Fibroblast of lung (primary cell): ENCODE results near the gene ECHDC1. TPM values are rescaled to one million over a fixed set of nuclear protein-coding genes. Genes with fewer than 3 reads are reported as not detected.
"Not testable (repeated sequence)": the region's sequence is repeated elsewhere in the genome, so short reads cannot be mapped to it uniquely, and the experiment has no call there.

Source experiments
- DNase-seq, 2 donors: peaks; one replicate each; pipeline versions ENCODE4 v3.0.0 to v3.0.0-alpha.2; 2010; ENCODE audit warnings: low read depth in 2 of 2
- H2AFZ ChIP-seq: 2 replicates; pipeline ENCODE4 v1.5.1; 2012; ENCODE audit warnings: low read length, control low read depth, inconsistent platforms
- H3K27ac ChIP-seq: 2 replicates; pipeline ENCODE4 v1.5.1; 2011; ENCODE audit warnings: low read length, control low read depth; ENCODE audit not compliant: insufficient read depth
- H3K27me3 ChIP-seq: 2 replicates; pipeline ENCODE4 v1.5.1; 2011; ENCODE audit warnings: mild to moderate bottlenecking, low read length; ENCODE audit not compliant: control insufficient read depth, insufficient read depth
- H3K36me3 ChIP-seq: 2 replicates; pipeline ENCODE4 v1.5.1; 2011; ENCODE audit warnings: low read length; ENCODE audit not compliant: control insufficient read depth, insufficient read depth
- H3K4me1 ChIP-seq: 2 replicates; pipeline ENCODE4 v1.5.1; 2011; ENCODE audit warnings: low read length; ENCODE audit not compliant: control insufficient read depth, insufficient read depth; ENCODE audit errors: extremely low read depth
- H3K4me2 ChIP-seq: 2 replicates; pipeline ENCODE4 v1.5.1; 2011; ENCODE audit warnings: low read length, control low read depth; ENCODE audit not compliant: insufficient read depth; ENCODE audit errors: extremely low read depth
- H3K4me3 ChIP-seq, 4 experiments: fragments of 200-600 bp in 1 of 4; sonication (generic) in 1 of 4; replicated peaks in 1 of 4; 2 replicates each; pipeline ENCODE4 v1.5.1; 2011 to 2016; ENCODE audit warnings: low read length in 4 of 4, low read depth in 3 of 4, mild to moderate bottlenecking in 3 of 4, control low read depth in 2 of 4, inconsistent platforms in 1 of 4, mixed read lengths in 1 of 4; ENCODE audit not compliant: insufficient read depth in 1 of 4; ENCODE audit errors: control extremely low read depth in 1 of 4
- H3K79me2 ChIP-seq: 2 replicates; pipeline ENCODE4 v1.5.1; 2012; ENCODE audit warnings: mild to moderate bottlenecking, low read length, inconsistent platforms; ENCODE audit not compliant: control insufficient read depth, insufficient read depth
- H3K9ac ChIP-seq: 2 replicates; pipeline ENCODE4 v1.5.1; 2011; ENCODE audit warnings: mild to moderate bottlenecking, low read length, control low read depth; ENCODE audit not compliant: insufficient read depth
- H3K9me3 ChIP-seq: 2 replicates; pipeline ENCODE4 v1.5.1; 2012; ENCODE audit warnings: low read depth, low read length; ENCODE audit not compliant: control insufficient read depth, insufficient read depth
- H4K20me1 ChIP-seq: 2 replicates; pipeline ENCODE4 v1.5.1; 2011; ENCODE audit warnings: low read length; ENCODE audit not compliant: control insufficient read depth, insufficient read depth; ENCODE audit errors: extremely low read depth
- EZH2 ChIP-seq: IDR thresholded peaks from 2 replicates; pipeline ENCODE4 v1.5.1; 2012; ENCODE audit warnings: low read length, control low read depth, mild to moderate bottlenecking; ENCODE audit errors: missing control alignments
- polyA plus RNA-seq, 2 donors: library from polyadenylated mRNA; depleted of rRNA in 1 of 2; stranded (reverse) in 1 of 2; unstranded in 1 of 2; fragments of >200 nt; gene quantifications; 2 replicates each; pipeline ENCODE4 v1.2.1, GENCODE V29; 2011 to 2012; ENCODE audit warnings: missing spikeins in 1 of 2
- total RNA-seq: library from RNA; depleted of rRNA; stranded (reverse); fragments of >200 nt; gene quantifications from 2 replicates; pipeline ENCODE4 v1.2.1, GENCODE V29; 2014
- TF ChIP-seq, protein P1 (sequence below), 2 donors: IDR thresholded peaks in 1 of 2; conservative IDR thresholded peaks in 1 of 2; 1 replicate in 1 of 2; 2 replicates in 1 of 2; pipeline ENCODE4 v1.5.1; 2011 to 2012; ENCODE audit warnings: low read length in 2 of 2, control low read depth in 1 of 2, inconsistent platforms in 1 of 2, low read depth in 1 of 2, mild to moderate bottlenecking in 1 of 2

Gene ECHDC1
- total and polyA plus RNA-seq, 2 donors (not counting 1 experiment from before 2014, with no cell fraction given) = 51.7 to 64.4 TPM

DNA sequence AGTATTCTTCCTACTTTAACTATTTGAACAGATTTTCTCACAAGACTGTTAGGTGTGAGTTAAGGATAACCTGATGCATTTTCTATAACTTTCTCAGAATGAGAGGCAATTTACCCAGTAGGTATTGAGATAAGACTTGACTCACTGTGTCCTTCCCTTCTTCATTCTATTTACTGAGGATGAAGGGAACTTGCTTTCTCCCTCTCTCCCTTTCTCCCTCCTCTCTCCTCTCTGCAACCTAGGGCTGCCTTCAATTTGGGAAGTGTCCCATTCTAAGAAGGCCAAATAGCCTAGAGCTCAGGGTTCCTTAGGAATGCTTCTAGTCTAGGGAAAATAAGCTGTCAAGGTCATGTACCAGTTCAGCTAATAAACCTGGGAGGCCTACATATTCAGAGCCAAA, 3.2 kb downstream of the ECHDC1 start:
- no peaks in the 10 kb centered on the region for H3K36me3 ChIP-seq
- no peak overlapping the region for H2AFZ ChIP-seq
- H3K4me2 ChIP-seq = no peak overlapping the region
- H3K9me3 ChIP-seq = no peaks in the 10 kb centered on the region
- H3K27ac ChIP-seq = no peak overlapping the region
- no peaks in the 10 kb centered on the region for H4K20me1 ChIP-seq
- no peak overlapping the region for H3K9ac ChIP-seq
- no peak overlapping the region for H3K4me3 ChIP-seq
- no peak for TF ChIP-seq EZH2
- TF ChIP-seq, protein P1, sequence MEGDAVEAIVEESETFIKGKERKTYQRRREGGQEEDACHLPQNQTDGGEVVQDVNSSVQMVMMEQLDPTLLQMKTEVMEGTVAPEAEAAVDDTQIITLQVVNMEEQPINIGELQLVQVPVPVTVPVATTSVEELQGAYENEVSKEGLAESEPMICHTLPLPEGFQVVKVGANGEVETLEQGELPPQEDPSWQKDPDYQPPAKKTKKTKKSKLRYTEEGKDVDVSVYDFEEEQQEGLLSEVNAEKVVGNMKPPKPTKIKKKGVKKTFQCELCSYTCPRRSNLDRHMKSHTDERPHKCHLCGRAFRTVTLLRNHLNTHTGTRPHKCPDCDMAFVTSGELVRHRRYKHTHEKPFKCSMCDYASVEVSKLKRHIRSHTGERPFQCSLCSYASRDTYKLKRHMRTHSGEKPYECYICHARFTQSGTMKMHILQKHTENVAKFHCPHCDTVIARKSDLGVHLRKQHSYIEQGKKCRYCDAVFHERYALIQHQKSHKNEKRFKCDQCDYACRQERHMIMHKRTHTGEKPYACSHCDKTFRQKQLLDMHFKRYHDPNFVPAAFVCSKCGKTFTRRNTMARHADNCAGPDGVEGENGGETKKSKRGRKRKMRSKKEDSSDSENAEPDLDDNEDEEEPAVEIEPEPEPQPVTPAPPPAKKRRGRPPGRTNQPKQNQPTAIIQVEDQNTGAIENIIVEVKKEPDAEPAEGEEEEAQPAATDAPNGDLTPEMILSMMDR (conservative IDR thresholded peaks at IDR 0.05 in 1 of 2, IDR thresholded peaks at IDR 0.05 in 1 of 2; ENCODE audit: low read depth in 1 of 2, low read length in 2 of 2) = no peak
- peaks cover 4% of the 10 kb centered on the region for H3K4me1 ChIP-seq
- no peak for DNase-seq
- no peaks in the 10 kb centered on the region for H3K27me3 ChIP-seq
- peaks cover 60% of the 10 kb centered on the region for H3K79me2 ChIP-seq

DNA sequence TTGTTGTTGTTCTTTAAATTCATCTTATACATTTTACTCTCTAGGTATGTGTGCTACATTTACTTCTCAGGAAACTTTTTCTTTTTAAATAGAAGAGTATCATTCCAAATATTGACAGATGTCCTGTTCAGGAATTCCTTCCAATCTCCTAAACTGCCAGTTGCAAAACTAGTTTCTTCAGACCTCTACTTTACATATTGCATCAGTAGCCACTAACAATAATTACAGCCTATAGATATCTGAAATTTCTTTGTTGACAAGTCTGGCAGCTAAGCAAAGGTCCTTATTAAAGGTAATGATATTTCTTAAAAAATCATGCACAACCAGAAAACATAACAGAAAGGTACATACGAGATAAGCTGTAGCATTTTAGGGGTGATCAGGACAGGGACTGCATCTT, 4.5 kb downstream of the ECHDC1 start:
- Histone ChIP-seq H3K27ac (no peak overlapping the region), H3K36me3 (no peaks in the 10 kb centered on the region), H3K9ac (no peak overlapping the region), H3K27me3 (no peaks in the 10 kb centered on the region), H3K9me3 (no peaks in the 10 kb centered on the region), H3K4me1 (peaks cover 4% of the 10 kb centered on the region), H2AFZ (no peak overlapping the region), H3K4me3 (no peak overlapping the region), H3K79me2 (peaks cover 52% of the 10 kb centered on the region), H4K20me1 (no peaks in the 10 kb centered on the region), H3K4me2 (no peak overlapping the region)
- DNase-seq = no peak
- TF ChIP-seq EZH2 = no peak
- TF ChIP-seq, protein P1 (conservative IDR thresholded peaks at IDR 0.05 in 1 of 2, IDR thresholded peaks at IDR 0.05 in 1 of 2; ENCODE audit: low read depth in 1 of 2, low read length in 2 of 2) = no peak

DNA sequence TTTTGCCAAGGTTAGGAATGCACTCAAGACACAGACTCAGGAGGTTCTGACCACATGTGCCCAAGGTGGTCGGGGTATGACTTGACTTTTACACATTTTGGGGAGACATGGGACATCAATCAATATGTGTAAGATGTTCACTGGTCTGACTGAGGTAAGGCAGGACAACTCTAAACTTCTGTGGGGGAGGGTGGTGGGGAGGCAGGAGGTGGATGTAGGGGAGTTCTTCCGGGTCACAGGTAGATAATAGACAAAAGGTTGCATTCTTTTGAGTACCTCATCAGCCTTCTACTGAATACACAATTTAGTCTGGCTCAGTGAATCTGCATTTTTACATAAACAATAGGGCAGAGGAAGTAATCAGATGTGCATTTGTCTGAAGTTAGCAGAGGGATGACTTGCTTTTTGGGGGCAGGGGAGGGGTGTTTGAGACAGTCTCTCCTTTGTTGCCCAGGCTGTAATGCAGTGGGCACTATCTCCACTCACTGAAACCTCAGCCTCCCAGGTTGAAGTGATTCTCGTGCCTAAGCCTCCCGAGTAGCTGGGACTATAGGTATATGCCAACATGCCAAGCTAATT, 10.9 kb downstream of the ECHDC1 start:
- Histone ChIP-seq H2AFZ (no peak overlapping the region), H4K20me1 (no peaks in the 10 kb centered on the region), H3K4me1 (peaks cover under 1% of the 10 kb centered on the region), H3K9ac (no peak overlapping the region), H3K9me3 (no peaks in the 10 kb centered on the region), H3K27ac (no peak overlapping the region), H3K79me2 (peaks cover 4% of the 10 kb centered on the region), H3K36me3 (no peaks in the 10 kb centered on the region), H3K4me3 (no peak overlapping the region), H3K4me2 (no peak overlapping the region), H3K27me3 (no peaks in the 10 kb centered on the region)
- TF ChIP-seq, protein P1 (conservative IDR thresholded peaks at IDR 0.05 in 1 of 2, IDR thresholded peaks at IDR 0.05 in 1 of 2; ENCODE audit: low read depth in 1 of 2, low read length in 2 of 2) = no peak
- TF ChIP-seq EZH2 = no peak
- DNase-seq = no peak

DNA sequence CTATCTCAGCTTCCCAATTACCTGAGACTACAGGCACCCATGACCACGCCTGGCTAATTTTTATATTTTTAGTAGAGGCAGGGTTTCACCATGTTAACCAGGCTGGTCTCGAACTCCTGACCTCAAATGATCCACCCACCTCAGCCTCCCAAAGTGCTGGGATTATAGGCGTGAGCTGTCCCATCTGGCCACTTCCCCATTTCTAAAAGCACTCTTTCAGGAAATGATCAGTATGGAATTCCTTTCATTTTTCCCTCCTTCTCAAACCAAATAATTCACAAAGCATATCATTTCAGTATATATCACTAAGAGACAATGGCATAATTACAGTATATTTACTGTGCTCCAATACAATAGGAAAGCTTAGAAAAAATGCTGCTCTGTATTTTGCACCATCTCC, 12.2 kb downstream of the ECHDC1 start:
- DNase-seq, H3K27me3 ChIP-seq, H2AFZ ChIP-seq, H3K9me3 ChIP-seq, H3K36me3 ChIP-seq, H3K4me2 ChIP-seq, H3K79me2 ChIP-seq, H4K20me1 ChIP-seq, H3K4me3 ChIP-seq, H3K9ac ChIP-seq, H3K4me1 ChIP-seq, H3K27ac ChIP-seq: not testable (repeated sequence)
